DMS153 treated with DMSO at 0.1 percent for 48 hours (cell line): Measurements from ENCODE around the gene ADTRP.
"Not testable (repeated sequence)": the region's sequence is repeated elsewhere in the genome, so short reads cannot be mapped to it uniquely, and the experiment has no call there.

Experiments used
- DNase-seq: peaks from one replicate; lab custom pipeline; 2025; ENCODE audit not compliant: unreplicated experiment; lab: John Stamatoyannopoulos, UW

ADTRP gene

DNA sequence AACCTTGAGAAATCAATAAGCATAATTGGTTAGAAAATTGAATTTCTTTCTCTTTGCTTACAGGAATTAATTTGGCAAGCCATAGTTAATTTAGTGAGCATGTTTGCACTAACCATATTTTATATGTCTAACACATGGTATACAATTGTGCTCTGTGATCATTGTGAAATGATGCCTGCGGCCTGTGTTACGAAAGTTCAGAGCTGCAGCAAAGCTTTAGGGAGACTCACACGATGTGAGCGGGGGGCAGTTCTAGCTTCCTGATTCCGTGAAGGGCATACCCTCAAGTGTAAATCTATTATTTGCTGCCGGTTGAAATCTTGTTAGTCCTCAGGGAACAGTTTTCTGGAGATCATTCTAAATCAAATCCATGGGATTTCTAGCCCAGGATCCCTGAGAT lies 25.5 kb upstream of the ADTRP start:
- no peak for DNase-seq

GRCh38 chr6:11803591-11803971 lies 25.0 kb upstream of the ADTRP start:
- DNase-seq = no peak

DNA sequence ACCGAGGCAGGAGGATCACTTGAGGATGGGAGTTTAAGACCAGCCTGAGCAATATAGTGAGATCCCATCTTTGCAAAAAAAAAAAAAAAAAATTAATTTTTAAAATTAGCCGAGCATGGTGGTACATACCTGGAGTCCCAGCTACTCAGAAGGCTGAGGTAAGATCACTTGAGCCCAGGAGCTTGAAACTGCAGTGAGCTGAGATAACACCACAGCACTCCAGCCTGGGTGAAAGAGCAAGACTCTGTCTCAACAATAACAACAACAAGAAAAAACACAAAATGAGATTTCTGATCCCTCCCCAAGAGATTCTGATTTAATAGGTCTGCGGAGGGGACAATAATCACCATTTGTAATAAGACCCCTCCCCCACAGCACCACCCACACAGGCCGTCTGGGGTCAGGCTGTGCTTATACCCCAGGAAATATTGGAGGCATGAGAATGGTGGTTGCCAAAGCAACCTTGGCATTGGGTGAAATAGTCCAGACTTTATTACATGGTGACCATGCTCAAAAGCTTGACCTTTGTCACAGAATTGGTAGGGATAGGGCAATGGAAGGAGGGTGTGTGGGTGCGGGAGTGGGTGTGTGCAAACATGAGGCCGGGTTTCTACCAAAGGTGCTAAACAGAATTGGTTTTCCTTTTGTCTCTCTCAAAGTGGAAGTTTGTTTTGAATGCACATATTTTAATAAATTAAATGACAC lies 24.4 kb upstream of the ADTRP start:
- DNase-seq = no peak

DNA sequence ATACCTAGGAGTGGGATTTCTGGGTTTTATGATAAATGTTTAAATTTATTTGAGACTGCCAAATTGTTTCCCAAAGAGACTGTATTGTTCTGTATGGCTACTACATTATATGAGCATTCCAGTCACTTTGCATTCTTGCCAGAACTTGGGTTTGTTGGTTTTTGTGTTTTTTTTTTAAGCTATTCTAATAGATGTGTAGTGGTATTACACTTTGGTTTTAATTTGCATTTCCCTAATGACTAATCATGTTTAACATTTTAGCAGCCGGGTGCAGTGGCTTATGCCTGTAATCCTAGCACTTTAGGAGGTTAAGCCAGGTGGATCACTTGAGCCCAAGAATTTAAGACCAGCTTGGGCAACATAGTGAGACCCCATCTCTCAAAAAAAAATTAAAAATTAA lies 21.9 kb upstream of the ADTRP start:
- DNase-seq = not testable (repeated sequence)

- DNase-seq = no peak
Observed at GRCh38 chr6:11798538-11798937, 19.9 kb upstream of the ADTRP start.

GRCh38 chr6:11798096-11798495 lies 19.5 kb upstream of the ADTRP start:
- no peak for DNase-seq

GRCh38 chr6:11796829-11797228 lies 18.2 kb upstream of the ADTRP start:
- no peak for DNase-seq

DNA sequence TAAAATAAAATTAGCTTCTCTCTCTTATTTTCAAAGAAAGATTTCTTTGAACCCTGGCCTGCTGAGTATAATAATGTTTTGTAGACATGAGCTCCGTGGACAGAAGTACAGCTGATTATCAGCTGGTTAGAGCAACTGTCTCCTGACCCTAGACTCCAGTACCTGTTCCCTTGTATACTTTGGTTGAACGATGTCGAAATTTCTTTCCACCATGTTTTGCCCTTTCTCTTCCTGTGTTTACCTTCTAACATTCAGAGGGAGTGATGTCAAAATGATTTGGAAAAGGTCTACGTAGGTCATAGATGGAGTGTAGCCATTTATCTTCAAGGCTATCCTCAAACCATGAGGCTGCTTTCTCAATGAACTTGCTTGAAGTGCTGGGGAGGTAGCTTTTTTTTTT lies 16.8 kb upstream of the ADTRP start:
- no peak for DNase-seq

DNA sequence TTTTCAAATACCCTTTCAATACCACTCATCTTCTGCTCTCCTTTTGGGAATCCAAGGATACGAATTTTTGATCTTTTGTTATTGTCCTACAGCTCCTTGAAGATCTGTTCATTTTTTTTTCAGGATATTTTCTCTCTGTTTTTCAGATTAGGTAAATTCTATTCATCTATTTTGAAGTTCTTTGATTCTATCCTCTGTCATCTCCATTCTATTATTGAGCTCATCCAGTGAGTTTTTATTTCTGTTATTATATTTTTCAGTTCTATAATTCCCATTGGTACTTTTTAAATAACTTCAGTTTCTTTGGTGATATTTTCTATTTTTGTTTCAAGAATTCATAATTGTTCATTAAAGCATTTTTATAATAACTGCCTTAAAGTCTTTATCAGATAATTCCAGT lies 14.7 kb upstream of the ADTRP start:
- no peak for DNase-seq

DNA sequence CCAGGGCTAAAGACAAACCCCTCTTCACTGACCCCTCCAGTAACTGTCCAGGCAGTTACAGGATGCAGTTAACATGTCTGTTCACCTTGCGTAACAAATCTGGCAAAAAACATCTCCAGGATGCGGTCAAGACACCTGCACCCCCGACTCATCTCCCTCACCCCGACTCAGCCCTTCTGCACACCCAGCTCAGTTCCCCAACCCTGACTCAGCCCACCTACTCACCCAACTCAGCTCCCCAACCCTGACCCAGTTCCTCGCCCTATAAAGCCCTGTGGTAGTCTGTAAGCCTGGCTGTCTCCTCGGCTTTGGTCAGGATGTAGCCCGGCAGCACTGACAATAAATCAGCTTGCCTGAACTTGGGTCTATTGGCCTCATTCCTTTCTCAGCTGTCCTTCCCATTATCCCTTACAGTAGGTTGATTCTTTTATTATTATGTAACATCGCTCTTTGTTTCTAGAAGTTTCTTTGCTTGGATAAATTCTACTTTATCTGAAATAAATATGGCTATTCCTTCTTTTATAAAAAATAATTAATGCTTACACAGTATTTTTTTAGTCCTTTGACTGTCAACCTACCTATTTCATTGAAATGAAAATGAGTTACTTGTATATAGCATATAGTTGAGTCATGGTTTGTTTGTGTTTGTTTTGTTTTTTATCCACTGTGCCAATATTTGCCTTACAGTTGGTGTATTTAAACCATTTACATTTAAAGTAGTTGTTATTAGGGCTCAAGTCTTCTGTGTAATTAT lies 12.9 kb upstream of the ADTRP start:
- no peak for DNase-seq

- no peak for DNase-seq
Observed at GRCh38 chr6:11789744-11790143, 11.1 kb upstream of the ADTRP start.

- no peak for DNase-seq
Observed at GRCh38 chr6:11788043-11788442, 9.4 kb upstream of the ADTRP start.

DNA sequence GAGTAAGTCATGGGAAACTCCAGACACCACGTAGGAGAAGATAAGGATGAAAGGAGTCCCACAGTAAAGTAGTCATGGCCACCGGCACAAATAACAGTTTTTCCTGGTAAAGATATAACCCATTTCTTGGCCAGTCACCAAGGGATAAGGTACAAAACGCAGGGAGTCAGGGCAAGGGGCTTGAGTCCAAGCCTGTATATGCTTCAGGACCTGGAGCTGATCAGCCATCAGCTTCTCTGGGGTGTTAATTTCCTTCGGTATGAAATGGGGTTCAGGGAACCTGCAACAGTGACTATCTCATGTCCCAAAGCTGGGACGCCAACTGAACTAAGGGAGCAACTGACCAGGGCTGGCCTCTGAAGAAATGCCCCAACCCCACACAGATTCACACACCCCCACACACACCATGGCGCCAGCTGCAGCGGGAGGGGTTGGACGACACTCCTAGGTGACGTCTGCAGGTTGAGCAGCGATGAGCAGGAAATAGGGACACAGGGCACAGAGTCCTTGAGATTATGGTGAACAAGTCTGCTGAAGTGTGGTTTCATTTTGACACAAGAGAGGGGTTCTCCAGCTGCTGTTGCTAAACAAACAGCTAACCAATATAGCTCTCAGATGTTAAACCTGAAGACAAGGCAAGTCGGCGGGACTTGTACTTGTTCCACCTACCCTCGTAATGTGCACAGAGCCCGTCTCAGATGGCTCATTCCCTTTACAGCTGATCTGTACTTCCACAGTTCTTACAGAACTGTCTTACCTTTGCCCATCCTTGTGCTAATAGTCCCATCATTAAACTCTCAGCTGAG lies 7.4 kb upstream of the ADTRP start:
- DNase-seq = no peak

GRCh38 chr6:11785415-11785773 lies 6.8 kb upstream of the ADTRP start:
- no peak for DNase-seq

DNA sequence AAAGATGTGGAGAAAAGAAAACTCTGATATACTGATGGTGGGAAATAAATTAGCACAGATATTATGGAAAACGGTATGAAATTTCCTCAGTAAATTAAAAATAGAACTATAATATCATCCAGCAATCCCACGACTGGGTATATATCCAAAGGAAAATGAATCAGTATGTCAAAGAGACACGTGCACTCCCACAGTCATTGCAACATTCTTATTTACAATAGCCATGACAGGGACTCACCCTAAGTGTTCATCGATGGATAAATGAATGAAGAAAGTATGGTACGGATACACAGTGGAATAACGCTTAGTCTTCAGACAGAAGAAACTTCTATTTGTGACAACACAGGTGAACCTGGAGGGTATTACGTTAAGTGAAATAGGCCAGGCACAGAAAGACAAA lies 5.7 kb upstream of the ADTRP start:
- no peak for DNase-seq

- no peak for DNase-seq
Observed at GRCh38 chr6:11783524-11784064, 5.0 kb upstream of the ADTRP start.

DNA sequence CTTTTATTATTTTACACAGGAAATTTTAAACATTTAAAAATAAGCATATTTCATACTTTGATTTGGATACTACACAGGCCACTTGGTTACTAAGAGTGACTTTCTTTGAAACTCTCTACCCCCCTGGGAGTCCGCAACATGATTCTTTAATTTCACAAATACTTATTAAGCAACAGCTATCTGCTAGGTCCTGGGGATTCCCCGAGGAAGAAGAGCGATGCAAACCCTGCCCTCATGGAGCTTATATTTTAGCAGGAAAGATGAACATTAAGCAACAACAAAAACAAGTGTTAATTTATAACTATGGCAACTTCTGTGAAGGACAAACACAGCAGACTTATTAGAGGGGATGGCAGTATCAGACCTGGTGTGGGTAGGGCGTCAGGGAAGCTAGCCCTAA lies 3.9 kb upstream of the ADTRP start:
- no peak for DNase-seq

GRCh38 chr6:11780097-11780428 lies 1.5 kb upstream of the ADTRP start:
- DNase-seq = no peak

GRCh38 chr6:11779329-11780096 lies 910 bp upstream of the ADTRP start:
- no peak for DNase-seq

- DNase-seq = no peak
Observed at GRCh38 chr6:11778036-11778435, 567 bp downstream of the ADTRP start.

DNA sequence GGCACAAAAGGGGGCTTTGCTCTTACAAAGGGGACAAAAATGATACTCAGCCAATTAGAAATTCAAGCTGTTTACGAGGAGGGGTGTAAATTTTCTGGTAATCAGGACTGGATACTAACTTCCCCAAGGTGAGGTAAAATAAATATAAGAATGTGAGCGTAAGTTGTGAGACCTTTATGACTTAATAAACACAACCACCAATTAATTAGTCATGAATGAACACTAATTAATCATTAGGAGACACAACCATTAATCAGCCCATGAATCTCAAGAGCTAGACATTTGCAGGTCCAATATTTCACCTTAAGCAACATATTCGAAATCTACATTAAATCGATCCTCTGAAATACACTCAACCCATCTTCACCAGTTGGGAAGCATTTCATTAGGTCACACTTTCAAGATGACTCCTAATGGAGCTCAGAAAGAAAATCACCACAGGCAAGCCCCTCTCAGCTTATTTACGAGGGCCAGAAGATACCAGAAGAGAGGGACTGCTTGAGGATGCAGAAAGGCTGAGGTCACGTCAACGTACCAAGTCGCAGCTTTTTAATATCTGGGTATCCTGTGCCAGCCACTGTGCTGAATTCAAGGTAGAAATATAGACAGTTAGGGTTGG lies 2.7 kb downstream of the ADTRP start:
- DNase-seq = no peak
